ENCODE data around the gene EPN3. TPM values are rescaled to one million over a fixed set of nuclear protein-coding genes. Genes with fewer than 3 reads are reported as not detected.

The EPN3 gene
- total RNA-seq, 1 donor from 2014 or later: 1.2 TPM

DNA sequence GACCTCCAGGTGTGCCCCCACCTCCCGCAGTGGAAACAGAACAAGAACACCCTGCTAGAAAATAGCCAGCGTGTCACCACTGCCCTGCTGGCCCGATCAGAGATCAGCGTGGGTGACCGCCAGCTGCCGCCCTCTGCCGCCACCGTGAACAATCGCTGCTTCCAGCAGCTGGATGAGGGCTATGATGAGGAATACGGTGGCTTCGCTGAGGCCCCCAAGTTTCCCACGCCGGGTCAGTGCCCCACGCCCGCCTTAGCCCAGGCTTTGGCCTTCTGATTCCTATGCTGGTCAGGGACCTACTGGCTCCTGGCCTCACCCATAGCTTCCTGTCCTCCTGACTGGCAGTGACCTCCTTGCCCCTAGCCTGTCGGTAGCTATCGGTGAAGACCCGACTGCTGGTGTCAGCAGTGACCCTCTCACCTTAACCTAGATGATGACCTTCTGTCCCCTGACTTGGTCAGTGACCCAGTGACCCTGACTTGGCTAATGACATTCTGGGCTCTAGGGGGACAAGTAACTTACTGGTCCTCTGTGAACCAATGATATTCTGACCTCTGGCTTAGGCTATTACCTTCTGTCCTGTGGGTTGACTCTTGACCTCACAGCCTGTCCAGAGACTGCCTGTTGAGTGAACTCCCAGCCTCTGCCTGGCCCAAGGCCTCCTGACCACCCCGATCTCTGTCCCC lies 16.9 kb downstream of the EPN3 start:
- DNase-seq (ENCODE audit: low spot score): no peak

DNA sequence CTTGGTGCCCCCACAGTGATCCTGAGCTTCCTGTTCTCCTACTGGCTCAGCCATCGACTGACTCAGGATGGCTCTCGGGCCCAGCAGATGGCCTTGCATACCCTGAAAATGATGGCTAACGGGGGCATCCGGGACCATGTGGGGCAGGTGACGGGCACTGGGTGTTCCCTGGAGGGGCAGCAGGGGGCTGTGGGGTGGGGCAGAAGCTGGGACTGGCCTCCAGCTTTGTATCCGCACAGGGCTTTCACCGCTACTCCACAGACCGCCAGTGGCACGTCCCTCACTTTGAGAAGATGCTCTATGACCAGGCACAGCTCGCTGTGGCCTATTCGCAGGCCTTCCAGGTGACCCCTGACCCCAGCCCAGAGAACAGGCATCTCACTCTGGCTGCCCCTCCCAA lies 17.4 kb downstream of the EPN3 start:
- no peak for DNase-seq (ENCODE audit: low spot score)

DNA sequence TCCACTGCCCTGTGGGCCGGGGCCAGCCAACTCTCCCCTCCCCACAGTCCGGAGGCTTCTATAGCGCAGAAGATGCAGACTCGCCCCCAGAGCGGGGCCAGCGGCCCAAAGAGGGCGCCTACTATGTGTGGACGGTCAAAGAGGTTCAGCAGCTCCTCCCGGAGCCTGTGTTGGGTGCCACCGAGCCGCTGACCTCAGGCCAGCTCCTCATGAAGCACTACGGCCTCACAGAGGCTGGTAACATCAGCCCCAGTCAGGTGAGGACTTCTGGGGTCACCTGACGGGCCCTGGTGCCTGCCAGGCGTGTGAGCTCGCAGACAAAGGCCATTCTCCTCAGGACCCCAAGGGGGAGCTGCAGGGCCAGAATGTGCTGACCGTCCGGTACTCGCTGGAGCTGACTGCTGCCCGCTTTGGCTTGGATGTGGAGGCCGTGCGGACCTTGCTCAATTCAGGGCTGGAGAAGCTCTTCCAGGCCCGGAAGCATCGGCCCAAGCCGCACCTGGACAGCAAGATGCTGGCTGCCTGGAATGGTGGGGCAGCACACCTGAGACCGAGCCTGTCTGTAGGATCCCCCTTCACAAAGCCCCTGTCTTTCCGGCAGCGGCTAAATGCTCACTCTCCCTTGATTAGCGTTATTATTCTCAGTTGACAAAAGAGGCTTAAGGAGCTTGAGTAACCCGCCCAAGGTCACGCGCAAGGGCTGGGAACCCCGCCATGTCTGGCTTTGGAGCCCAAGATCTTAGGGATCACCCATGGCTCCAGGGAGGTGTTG lies 18.3 kb downstream of the EPN3 start:
- DNase-seq (ENCODE audit: low spot score): peak; percentile 86

DNA sequence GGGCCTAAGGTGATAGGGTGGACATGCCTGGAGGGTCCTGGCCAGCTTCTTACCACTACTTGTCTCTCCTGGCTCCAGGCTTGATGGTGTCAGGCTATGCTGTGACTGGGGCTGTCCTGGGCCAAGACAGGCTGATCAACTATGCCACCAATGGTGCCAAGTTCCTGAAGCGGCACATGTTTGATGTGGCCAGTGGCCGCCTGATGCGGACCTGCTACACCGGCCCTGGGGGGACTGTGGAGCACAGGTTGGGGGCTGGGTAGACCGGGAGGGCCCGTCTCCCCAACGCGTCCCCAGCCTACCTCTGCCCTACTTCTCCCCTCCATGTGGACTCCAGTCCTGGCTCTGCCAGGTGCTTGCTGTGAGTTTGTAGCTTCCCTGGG lies 18.9 kb downstream of the EPN3 start:
- no peak for DNase-seq (ENCODE audit: low spot score)

DNA sequence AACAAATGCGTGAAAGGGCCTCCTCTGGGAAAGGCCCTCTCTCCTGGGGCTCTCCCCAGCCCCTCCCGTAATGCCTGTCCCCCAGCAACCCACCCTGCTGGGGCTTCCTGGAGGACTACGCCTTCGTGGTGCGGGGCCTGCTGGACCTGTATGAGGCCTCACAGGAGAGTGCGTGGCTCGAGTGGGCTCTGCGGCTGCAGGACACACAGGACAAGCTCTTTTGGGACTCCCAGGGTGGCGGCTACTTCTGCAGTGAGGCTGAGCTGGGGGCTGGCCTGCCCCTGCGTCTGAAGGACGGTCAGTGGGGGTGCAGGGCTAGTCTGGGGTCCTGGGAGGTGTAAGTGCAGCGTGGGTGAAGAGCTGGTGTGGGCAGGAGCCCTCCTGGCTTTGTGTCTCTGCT lies 19.3 kb downstream of the EPN3 start:
- DNase-seq (ENCODE audit: low spot score): no peak

DNA sequence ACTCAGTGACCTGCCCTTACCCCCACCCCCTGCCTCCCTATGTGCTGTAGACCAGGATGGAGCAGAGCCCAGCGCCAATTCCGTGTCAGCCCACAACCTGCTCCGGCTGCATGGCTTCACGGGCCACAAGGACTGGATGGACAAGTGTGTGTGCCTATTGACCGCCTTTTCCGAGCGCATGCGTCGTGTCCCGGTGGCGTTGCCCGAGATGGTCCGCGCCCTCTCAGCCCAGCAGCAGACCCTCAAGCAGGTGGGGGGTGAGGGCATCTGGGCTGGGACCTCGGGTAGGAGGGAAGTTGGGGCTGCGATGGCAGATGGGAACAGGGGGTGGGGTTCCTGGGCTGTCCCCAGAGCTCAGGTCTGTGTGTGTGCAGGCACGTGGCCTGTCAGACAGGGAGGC lies 21.7 kb downstream of the EPN3 start:
- no peak for DNase-seq (ENCODE audit: low spot score)

DNA sequence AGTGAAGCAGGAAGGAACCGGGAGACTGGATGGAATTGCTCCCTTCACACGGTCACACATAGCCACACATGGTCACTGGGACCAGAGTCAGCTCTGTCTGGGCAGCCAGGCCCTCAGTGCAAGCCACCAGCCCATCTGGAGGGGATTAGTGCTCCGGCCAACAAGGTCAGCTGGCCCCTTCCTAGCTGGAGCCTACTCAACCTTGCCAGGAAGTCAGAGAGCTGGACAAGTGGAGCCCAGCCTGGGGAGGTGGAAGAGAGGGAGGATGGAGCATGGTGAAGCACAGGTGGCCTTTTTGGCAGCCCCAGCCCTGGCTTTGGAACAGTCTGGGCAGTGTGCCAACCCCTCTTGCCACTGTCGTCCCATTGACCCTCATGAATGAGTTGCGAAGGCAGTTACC lies 24.3 kb downstream of the EPN3 start:
- no peak for DNase-seq (ENCODE audit: low spot score)

DNA sequence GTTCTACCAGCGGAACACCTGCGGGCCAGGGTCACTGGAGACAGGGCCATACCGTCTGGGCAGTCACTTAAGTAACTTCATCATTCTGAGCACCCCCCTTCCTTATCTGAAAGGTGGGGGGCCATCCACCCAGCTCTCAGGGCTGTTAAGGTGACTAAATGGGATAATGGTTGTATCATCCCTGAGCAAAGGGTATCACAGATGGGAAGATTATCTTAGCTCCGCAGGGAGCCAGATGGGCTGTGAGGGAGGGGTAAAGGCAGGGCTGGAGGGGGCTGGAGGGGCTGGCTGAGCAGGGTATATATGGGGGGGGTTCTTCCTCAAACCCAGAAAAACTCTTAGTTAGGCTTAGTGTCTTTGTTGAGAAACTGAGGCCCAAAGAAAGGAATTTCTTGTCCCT lies 25.1 kb downstream of the EPN3 start:
- no peak for DNase-seq (ENCODE audit: low spot score)

DNA sequence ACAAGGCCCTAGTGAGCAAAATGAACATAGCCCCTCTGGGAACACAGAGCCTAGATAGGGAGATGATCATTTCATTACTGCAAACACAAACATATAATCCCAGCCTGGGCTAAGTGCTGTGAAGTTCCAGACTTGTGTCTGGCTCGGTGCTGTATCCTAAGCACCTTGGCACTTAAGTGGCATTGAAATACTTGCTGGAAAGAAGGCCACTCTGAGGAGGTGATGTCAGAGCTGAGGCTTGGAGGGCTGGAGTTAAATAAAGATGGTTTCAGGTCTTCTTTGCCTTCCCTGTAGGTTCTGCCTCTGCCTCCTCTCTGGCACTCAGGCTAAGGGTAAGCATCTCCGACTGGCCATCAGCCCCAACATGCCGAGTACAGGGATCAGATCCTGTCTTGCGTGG lies 25.6 kb downstream of the EPN3 start:
- no peak for DNase-seq (ENCODE audit: low spot score)

DNA sequence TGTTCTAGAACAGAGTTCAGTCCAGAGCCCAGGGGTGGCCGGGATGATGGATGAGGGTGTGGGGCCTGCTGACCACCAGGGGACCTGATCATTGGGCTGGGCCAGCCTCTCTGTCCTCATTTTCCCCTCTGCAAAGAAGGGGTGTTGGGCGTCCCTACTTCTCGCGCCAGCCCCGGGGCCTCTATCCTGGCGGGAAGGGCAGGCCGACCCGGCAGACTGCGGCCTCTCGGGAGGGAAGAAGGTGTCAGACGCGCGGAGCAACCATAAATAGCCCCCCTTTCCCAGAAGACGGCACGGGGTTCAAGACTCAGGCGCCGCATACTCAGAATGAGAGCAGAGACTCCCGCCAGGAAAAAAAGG lies 26.0 kb downstream of the EPN3 start:
- no peak for DNase-seq (ENCODE audit: low spot score)

DNA sequence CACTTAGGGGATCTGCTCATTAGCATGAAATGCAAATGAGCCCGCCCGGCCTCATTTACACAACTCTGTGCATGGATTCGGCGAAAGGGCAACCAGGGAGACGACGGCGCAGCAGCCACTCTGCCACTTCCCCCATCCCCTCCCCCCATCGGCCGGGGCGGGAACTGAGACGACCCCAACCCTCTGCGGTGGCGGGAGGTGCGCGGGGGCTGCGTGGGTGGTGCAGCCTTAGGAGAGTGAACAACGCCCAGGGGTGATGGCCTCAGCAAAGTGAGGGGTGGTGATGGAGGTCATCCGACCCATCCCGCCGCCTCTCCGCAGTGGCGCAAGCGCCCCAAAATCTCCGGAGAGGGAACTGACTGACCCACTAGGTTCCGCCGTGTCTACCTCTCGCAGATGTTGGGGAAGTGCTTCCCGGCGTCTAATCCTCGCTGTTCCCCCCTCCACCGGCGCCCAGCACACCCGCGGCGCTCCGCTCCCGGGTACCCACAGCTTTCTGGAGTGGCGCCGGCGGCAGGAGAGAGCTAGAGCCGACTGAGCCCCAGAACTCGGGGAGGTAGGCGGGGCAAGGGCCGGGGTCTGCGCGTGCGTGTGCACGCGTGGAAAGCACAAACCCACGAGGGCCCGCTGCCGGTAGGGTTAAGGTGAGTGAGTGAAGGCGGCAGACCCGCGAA lies 26.5 kb downstream of the EPN3 start:
- no peak for DNase-seq (ENCODE audit: low spot score)

DNA sequence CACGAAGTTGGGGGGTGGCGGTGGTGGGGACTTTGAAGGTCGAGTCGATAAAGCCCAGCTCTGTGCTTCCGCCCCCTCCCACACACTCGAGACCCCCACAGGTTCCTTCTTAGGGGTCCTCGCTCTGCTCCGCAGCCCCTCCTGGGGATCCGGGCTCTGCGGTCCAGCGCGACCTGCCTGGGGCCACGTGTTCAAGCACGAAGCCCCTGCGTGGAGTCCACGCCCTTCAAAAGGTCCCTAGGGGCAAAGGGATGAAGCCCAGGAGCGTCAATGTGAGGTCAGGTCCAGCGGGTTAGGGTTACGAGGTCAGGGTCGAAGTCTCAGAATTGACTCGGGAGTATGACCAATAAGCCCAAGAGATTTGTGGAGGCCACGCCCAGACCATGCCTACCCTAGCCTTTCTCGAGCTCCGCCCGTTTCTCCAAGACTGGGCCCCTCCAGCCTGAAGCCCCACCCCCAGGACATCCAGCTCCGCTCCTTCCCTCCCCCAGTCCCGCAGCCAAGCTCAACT lies 27.2 kb downstream of the EPN3 start:
- DNase-seq (ENCODE audit: low spot score): peak; percentile 89

DNA sequence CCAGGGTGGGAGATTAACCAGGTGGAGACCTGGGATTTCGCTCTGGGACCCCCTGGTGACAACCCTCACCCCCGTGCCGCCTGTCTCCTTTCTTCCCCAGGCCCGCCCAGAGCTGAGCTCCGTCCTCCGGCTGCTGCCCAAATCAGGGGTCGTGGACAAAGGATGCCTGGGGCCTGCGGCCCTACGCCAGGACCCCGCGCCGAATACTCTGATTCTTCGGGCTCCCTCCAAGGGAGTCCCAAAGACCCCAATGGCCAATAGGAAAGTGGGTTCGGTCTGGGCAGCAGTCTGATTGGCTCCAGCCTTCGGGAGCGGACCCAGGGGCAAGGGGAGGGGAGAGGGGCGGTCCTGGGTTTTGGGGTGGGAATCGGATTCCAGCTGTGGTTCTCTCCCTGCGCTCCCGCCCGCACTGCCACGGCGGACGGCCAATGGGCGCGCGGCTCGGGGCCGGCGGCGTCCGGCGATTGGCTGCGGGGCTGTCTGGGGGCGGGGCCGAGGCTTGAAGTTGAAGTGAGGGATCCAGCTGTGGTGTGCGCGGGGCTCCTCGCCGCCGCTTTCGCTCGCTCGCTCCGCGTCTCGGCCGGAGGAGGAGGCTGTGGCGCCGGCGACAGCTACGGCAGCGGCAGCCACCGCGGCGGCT lies 27.8 kb downstream of the EPN3 start, which contains the start of gene CACNA1G:
CACNA1G (plus strand) TSS at position 531 of the 640 bp plus-strand sequence. CDS start 745 bp downstream, outside the sequence.
- DNase-seq (ENCODE audit: low spot score): peak; percentile 97

DNA sequence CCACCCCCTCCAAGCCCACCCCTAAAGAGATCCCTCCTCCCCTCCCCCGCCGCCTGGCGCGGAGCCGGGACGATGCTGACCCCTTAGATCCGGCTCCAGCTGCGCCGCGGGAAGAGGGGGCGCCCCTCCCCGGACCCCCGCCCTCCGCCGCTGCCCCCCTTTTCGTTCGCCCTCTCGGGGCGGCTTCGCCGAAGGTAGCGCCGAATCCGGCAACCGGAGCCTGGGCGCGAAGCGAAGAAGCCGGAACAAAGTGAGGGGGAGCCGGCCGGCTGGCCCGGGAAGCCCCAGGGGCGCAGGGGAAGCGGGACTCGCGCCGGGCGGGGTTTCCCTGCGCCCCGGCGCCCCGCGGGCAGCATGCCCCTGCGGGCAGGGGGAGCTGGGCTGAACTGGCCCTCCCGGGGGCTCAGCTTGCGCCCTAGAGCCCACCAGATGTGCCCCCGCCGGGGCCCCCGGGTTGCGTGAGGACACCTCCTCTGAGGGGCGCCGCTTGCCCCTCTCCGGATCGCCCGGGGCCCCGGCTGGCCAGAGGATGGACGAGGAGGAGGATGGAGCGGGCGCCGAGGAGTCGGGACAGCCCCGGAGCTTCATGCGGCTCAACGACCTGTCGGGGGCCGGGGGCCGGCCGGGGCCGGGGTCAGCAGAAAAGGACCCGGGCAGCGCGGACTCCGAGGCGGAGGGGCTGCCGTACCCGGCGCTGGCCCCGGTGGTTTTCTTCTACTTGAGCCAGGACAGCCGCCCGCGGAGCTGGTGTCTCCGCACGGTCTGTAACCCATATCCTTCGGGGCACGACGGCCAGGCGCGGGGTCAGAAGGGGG lies 28.6 kb downstream of the EPN3 start:
- DNase-seq (ENCODE audit: low spot score): no peak

DNA sequence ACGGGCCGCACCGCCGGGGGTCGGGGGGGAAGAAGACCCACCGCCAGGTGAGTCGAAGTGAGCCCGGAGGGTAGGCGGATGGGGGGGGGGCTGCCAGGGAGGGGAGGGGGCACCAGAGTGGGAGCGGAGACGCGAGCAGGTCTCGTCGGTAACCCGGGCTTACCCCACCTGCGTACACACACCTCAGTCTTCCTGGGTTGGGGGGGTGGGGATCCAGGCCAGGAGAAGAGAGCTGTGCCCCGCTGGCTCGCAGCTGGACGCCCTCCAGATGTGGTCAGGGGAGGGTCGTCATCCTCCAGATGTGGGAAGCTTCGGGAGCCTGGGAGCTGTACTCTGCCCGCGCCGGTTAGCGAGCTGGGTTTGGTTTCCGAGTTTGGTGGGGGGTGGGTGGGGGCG lies 29.2 kb downstream of the EPN3 start:
- DNase-seq (ENCODE audit: low spot score): no peak

DNA sequence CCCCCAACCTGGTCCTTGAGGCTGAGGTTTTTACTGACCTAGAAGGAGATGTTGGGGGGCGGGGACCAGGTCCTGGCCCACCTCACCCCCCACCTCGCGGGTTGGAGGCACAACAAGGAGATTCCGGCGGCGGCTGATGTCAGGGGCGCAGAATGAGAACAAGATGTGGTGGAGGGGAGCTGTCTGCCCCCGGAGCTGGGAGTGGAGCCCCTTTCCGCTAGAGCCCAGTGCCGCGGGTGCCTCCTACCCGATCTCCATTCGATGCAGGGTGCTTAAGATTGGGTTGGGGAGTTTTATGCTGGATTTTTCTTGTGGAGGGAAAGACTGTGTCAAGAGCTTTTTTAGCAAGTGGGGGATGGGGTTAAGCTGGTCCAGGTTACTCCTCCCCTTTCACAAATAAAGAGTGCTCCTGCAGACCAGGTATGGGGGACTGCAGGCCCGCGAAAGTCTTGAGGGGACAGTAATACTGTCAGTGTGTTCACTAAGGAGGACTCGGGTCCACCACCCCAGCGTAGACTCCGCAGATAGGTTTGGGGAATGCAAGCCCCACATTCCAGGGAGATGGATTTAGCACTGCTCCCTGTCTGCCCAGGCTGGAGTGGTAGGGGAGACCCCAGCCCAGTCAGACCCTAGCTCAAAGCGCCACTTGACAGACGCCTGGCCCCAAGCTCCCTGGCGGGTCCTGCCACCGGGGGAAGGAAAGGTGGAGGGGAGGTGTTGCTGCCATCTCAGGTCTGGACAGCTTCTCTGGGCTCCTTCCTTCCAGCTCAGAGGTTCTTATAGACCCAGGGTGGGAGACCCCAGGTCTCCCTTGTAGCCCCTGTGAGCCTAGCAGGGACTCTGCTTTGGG lies 29.9 kb downstream of the EPN3 start:
- DNase-seq (ENCODE audit: low spot score): no peak

DNA sequence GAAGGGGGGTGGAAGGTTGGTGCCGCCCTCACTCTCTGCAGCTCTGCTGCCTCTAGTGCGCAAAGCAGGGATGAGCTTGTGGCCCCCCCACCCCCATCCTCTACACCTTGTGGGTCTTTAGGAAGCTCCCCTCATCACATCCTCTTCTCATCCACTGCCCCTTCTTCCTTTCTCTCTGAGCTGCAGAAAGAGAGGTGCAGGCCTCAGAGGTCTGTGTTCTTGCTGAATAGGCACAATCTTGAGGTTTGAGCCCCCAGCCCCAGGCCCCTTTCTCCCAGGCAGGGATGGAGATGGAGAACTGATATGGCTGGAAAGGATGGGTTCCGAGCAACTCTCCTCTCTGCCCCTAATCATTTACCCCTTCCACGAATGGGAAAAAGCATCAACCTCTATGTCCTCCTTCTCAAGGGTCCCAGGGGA lies 30.6 kb downstream of the EPN3 start:
- no peak for DNase-seq (ENCODE audit: low spot score)

DNA sequence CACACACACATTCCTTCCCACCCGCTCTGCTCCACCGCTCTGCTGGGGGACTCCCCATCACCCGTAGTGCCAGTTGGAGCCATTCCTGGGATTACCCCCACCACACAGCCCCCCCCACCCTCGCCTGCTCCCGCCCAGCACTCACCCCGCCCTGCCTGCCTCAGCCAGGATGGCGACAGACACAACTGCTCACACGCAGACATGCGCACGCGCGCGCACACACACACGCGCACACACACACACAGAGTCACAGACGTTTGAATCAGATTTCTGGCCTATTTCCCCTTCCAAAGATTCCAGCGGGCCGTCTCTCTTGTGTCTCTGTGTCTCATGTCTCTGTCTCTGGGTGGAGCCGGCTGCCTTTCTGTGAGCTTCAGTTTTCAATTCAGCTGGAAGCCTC lies 32.4 kb downstream of the EPN3 start:
- DNase-seq (ENCODE audit: low spot score): peak; percentile 87

DNA sequence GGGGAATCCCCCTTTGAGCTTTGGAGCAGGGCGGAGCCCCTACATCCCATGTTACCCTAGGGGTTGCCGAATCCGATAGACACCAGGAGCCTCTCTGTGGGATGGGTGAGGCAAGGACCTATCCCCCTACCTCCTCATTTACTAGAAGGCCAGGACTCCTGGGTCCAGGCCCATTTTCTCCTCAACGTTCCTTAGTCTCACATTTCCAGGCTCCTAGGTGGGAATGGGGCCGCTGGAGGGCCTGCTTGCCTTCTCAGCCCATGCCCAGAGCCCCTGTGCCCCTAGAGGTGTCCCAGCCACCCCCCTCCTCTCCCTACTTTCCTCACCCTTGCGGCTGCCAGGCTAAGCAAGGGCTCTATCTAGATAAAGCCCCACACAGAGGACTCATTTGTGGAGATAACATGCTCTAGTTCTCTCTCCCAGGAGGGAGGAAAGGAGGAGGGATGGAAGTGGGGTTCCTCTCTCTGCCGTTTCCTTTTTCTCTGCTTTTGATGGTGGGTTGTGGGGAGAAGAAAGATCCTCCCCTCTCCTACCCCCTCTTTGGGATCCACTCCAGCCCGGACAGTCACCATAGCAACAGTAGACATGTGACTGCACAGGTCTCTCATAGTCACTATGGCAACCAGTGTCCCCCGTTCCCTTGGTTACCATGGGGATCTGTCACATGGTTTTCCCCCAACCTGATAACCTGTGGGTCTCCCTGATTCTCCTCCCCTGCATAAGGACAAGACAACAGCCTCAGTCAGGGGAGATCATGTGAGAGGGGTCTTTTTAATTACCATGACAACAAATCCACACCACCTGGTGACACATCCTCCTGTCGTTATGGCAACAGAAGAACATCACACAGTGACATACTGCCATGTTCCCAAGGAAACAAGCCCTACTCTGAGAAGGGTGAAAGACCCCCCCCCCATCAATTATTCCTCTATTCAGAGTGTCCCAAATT lies 33.1 kb downstream of the EPN3 start:
- DNase-seq (ENCODE audit: low spot score): peak; percentile 44

Data from umbilical cord (tissue), 2 donors.